Measurements from ENCODE around the gene CARMIL3. TPM values are rescaled to one million over a fixed set of nuclear protein-coding genes. Genes with fewer than 3 reads are reported as not detected.

The CARMIL3 gene
- total and polyA plus RNA-seq, 2 of the 8 experiments (the other 6 are each of a cell fraction or from before 2014, with no cell fraction given) = 6.0 to 9.0 TPM

DNA sequence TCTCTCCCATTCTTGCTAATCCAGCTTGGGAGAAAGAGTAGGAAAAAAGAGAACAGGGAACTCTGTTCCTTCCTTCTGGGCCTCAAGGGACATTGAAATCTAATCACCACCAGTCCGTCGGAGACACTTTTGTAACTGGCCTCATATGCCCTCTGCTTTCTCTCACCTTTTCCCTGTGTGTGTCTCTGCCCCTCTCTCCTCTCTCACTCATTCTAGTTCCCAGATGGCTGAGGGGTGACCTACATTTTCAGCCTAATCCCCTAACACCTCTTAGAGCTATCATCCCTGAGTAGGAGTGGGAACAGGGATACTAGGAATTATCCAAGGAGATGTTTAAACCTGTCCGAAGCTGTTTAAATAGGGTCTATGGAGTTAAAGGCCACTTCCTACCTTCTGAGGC, 33.4 kb downstream of the CARMIL3 start (continued):
- TF ChIP-seq NRF1 (IDR thresholded peaks at IDR 0.05; ENCODE audit: low read depth, low read length) = no peak
- no peak for TF ChIP-seq CBX5 (IDR thresholded peaks at IDR 0.05; ENCODE audit: low read depth, low read length)
- TF ChIP-seq SIRT6 (IDR thresholded peaks at IDR 0.05; ENCODE audit: low read length) = no peak

All from H1 (cell line).